ENCODE measurements around the gene MOXD1.

DNA sequence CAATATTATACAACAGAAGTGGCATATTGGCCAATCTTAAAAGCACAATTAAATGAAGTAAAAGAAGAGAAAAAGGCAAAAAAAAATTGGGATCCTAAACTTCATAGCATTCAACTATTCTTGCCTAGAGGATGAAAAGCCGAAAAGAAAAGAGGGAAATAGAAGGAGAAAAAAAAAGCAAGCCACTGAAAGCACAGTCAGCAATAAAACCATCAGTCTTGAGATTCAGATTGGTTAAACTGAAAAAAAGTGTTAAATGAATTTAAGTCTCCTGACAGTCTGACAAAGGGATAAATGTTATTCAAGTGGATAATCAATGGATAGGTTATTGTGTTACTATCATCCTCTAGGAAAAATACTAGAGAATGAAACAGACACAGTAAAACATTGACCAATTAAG lies 19.9 kb downstream of the MOXD1 start:
- TF ChIP-seq POLR2A (IDR thresholded peaks at IDR 0.05; ENCODE audit: low read depth, low read length) (no peak), POLR2AphosphoS5 (IDR thresholded peaks at IDR 0.05; ENCODE audit: low read depth, low read length) (no peak)
